Natural killer cell (primary cell): ENCODE data around the gene CLOCK. TPM values are rescaled to one million over a fixed set of nuclear protein-coding genes. Genes with fewer than 3 reads are reported as not detected.

Source experiments
- ATAC-seq, 3 donors: fragments of 150-1000 bp in 2 of 3; fragments of 200-7000 bp in 1 of 3; cut with Tn5 transposase; 1 replicate in 1 of 3; 2 replicates in 2 of 3; pipeline ENCODE4 v1.10.0; 2021; ENCODE audit warnings: mild to moderate bottlenecking in 2 of 3, moderate library complexity in 2 of 3
- DNase-seq, 2 donors: peaks; one replicate each; pipeline versions ENCODE4 v3.0.0 to v3.0.0-alpha.2; 2013 to 2021; ENCODE audit warnings: mixed read lengths in 1 of 2
- H3K27ac ChIP-seq: one replicate; pipeline ENCODE4 v1.5.1; 2013; ENCODE audit warnings: mild to moderate bottlenecking, low read length
- H3K27me3 ChIP-seq: one replicate; pipeline ENCODE4 v1.6.1; 2013; ENCODE audit warnings: low read length; ENCODE audit not compliant: control insufficient read depth, insufficient read depth
- H3K36me3 ChIP-seq: one replicate; pipeline ENCODE4 v1.6.1; 2013; ENCODE audit warnings: low read length; ENCODE audit not compliant: control insufficient read depth, insufficient read depth
- H3K4me1 ChIP-seq: one replicate; pipeline ENCODE4 v1.6.1; 2013; ENCODE audit warnings: low read length; ENCODE audit not compliant: control insufficient read depth, insufficient read depth
- H3K4me3 ChIP-seq: one replicate; pipeline ENCODE4 v1.5.1; 2013; ENCODE audit warnings: low read length
- H3K9me3 ChIP-seq: one replicate; pipeline ENCODE4 v1.6.1; 2013; ENCODE audit warnings: low read length; ENCODE audit not compliant: control insufficient read depth, insufficient read depth
- H3K27ac Mint-ChIP-seq, 2 donors: one replicate each; pipeline ENCODE4 v1.8.0; 2022; ENCODE audit warnings: mild to moderate bottlenecking in 2 of 2, mixed read lengths in 2 of 2, moderate library complexity in 1 of 2
- H3K27me3 Mint-ChIP-seq, 2 donors: one replicate each; pipeline ENCODE4 v1.8.0; 2022; ENCODE audit warnings: low read depth in 2 of 2, mixed read lengths in 2 of 2
- H3K36me3 Mint-ChIP-seq: one replicate; pipeline ENCODE4 v1.8.0; 2022; ENCODE audit warnings: mixed read lengths
- H3K4me1 Mint-ChIP-seq, 2 donors: one replicate each; pipeline ENCODE4 v1.8.0; 2022; ENCODE audit warnings: mixed read lengths in 2 of 2
- H3K4me3 Mint-ChIP-seq: one replicate; pipeline ENCODE4 v1.8.0; 2022; ENCODE audit warnings: mild to moderate bottlenecking, moderate library complexity, mixed read lengths
- H3K9me3 Mint-ChIP-seq, 2 donors: one replicate each; pipeline ENCODE4 v1.8.0; 2022; ENCODE audit warnings: mixed read lengths in 2 of 2
- WGBS: methylation state at CpG from one replicate; pipeline ENCODE4 v1.1.7; 2013; ENCODE audit warnings: missing lambda C conversion rate; ENCODE audit not compliant: insufficient coverage; 5-methylcytosine and 5-hydroxymethylcytosine counted together
- intact Hi-C: fragments of 100-400 bp; cut with micrococcal nuclease; formaldehyde crosslinking; loops from one replicate; pipeline ENCODE4 v1.14.2; 2022
- total RNA-seq, 4 donors: library from RNA; stranded (reverse); fragments of 120-200 nt in 1 of 4; gene quantifications; one replicate each; pipeline versions ENCODE4 v1.2.3 to v1.2.4, GENCODE V29; 2013 to 2022
- TF ChIP-seq, protein P1 (sequence below): fragments of 200-600 bp; IDR thresholded peaks from one replicate; pipeline ENCODE4 v1.8.0; 2022; ENCODE audit warnings: antibody characterized with exemption

Gene CLOCK
- total RNA-seq, 3 donors from 2014 or later (not counting 1 experiment from before 2014, with no cell fraction given) = 11.4 to 15.8 (median 13.4) TPM

DNA sequence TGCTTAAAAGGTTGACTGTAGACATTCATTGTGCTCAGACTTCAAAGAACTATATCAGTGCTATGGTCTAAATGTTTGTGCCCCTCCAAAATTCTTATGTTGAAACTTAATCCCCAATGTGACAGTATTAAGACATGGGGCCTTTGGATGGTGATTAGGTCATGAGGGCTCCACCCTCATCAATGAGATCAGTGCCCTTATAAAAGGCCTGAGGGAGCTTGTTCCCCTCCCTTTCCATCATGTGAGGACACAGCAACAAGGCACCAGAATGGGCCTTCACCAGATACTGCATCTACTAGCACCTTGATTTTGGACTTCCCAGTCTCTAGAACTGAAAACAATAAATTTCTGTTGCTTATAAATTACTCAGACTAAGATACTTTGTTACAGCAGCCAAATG, 28.3 kb downstream of the CLOCK start:
- no peaks in the 10 kb centered on the region for H3K36me3 Mint-ChIP-seq
- TF ChIP-seq, protein P1, sequence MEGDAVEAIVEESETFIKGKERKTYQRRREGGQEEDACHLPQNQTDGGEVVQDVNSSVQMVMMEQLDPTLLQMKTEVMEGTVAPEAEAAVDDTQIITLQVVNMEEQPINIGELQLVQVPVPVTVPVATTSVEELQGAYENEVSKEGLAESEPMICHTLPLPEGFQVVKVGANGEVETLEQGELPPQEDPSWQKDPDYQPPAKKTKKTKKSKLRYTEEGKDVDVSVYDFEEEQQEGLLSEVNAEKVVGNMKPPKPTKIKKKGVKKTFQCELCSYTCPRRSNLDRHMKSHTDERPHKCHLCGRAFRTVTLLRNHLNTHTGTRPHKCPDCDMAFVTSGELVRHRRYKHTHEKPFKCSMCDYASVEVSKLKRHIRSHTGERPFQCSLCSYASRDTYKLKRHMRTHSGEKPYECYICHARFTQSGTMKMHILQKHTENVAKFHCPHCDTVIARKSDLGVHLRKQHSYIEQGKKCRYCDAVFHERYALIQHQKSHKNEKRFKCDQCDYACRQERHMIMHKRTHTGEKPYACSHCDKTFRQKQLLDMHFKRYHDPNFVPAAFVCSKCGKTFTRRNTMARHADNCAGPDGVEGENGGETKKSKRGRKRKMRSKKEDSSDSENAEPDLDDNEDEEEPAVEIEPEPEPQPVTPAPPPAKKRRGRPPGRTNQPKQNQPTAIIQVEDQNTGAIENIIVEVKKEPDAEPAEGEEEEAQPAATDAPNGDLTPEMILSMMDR = no peak
- no peak overlapping the region for H3K27ac Mint-ChIP-seq

DNA sequence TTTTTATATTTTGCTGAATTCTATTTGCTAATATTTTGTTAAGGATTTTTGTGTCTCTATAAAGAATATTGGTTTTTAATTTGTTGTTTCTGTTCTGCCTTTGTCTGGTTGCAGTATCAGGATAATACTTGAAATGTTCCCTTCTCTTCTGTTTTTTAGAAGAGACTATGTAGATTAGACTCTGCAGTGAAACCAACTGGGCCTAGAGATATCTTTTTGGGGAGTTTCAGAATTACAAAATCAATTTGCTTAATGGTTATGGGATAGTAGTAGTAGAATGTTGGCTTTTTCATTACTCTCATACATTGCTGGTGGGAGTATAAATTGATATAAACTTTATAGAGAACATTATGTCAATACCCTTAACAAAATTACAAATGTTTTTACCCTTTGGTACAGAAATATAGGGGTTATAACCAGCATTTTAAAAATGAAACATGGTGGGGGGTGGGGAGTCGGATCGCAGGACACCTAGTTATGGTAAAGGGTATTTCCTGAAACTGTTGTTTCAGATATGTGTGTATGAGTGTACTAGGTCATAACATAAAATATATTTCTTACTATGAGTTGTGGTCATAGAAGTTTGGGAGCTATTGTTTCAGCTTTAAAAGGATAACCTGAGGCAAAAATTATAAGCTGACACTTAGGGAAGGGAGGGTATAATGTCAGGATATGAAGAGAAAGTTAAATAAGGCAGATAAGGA, 29.0 kb downstream of the CLOCK start:
- H3K27me3 Mint-ChIP-seq = no peaks in the 10 kb centered on the region
- H3K4me1 Mint-ChIP-seq = peaks cover 7 to 16% of the 10 kb centered on the region in 2 donors
- no peaks in the 10 kb centered on the region for H3K36me3 Mint-ChIP-seq

More for the DNA sequence above, 28.3 kb downstream of the CLOCK start:
- Mint-ChIP-seq H3K9me3 (no peaks in the 10 kb centered on the region), H3K4me3 (no peak overlapping the region), H3K27me3 (no peaks in the 10 kb centered on the region), H3K4me1 (peaks cover 7 to 17% of the 10 kb centered on the region in 2 donors)
- H3K27ac ChIP-seq = no peak overlapping the region
- H3K36me3 ChIP-seq = no peaks in the 10 kb centered on the region
- H3K27me3 ChIP-seq = no peaks in the 10 kb centered on the region
- H3K9me3 ChIP-seq = peaks cover 4% of the 10 kb centered on the region
- H3K4me1 ChIP-seq = no peaks in the 10 kb centered on the region
- no peak for ATAC-seq
- intact Hi-C loops = no loop called here
- no peak overlapping the region for H3K4me3 ChIP-seq
- no peak for DNase-seq

DNA sequence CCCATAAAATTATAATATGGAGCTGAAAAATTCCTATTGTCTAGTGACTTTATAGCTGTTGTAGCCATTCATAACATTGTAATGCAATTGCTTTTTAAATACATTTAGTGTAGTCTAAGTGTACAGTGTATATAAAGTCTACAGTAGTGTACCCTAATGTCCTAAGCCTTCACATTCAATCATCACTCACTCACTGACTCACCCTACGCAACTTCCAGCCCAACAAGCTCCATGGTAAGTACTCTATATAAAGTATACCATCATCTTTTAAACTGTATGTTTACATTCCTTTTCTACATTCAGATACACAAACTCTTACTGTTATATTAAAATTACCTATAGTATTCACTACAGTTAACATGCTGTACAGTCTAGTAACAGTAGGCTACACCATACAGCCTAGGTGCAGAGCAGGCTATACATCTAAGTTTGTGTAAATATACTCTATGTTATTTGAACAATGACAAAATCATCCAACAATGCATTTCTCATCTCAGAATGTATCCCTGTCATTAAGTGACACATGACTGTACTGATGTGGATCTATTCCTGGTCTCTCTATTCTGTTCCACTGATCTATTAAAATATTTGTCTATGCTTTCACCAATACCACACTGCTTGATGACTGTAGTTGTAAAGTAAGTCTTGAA, 33.7 kb downstream of the CLOCK start:
- Histone ChIP-seq H3K4me3 (no peak overlapping the region), H3K9me3 (no peaks in the 10 kb centered on the region), H3K36me3 (peaks cover 2% of the 10 kb centered on the region), H3K27ac (no peak overlapping the region), H3K4me1 (no peaks in the 10 kb centered on the region), H3K27me3 (no peaks in the 10 kb centered on the region)
- H3K4me3 Mint-ChIP-seq = no peak overlapping the region
- WGBS = 88% methylated on average over 1 of the region's 1 CpG
- H3K27ac Mint-ChIP-seq = no peak overlapping the region
- no peaks in the 10 kb centered on the region for H3K36me3 Mint-ChIP-seq
- no peak for ATAC-seq
- DNase-seq = no peak
- intact Hi-C loops = no loop called here
- TF ChIP-seq, protein P1 = no peak
- H3K27me3 Mint-ChIP-seq = no peaks in the 10 kb centered on the region
- no peaks in the 10 kb centered on the region for H3K9me3 Mint-ChIP-seq
- peaks cover 22 to 23% of the 10 kb centered on the region in 2 donors for H3K4me1 Mint-ChIP-seq

More for the DNA sequence above, 29.0 kb downstream of the CLOCK start:
- Histone ChIP-seq H3K36me3 (no peaks in the 10 kb centered on the region), H3K9me3 (peaks cover 4% of the 10 kb centered on the region), H3K4me3 (no peak overlapping the region), H3K4me1 (no peaks in the 10 kb centered on the region), H3K27ac (no peak overlapping the region), H3K27me3 (no peaks in the 10 kb centered on the region)
- intact Hi-C loops = no loop called here
- Mint-ChIP-seq H3K9me3 (no peaks in the 10 kb centered on the region), H3K27ac (no peak overlapping the region), H3K4me3 (no peak overlapping the region)
- DNase-seq (no peak), ATAC-seq (no peak)
- 82% methylated on average over 2 of the region's 2 CpGs for WGBS
- TF ChIP-seq, protein P1 = no peak
